Activated T-helper 1 cell treated with anti-CD3 and anti-CD28 coated beads, Interleukin-2, amount 50 U/mL, for 16 hours (primary cell): ENCODE data around the gene ANKRD31.

Experiments used
- DNase-seq, 2 donors: peaks; one replicate each; pipeline ENCODE4 v3.0.0-alpha.2; 2020; ENCODE audit warnings: low read depth in 1 of 2, low spot score in 1 of 2

ANKRD31 gene

DNA sequence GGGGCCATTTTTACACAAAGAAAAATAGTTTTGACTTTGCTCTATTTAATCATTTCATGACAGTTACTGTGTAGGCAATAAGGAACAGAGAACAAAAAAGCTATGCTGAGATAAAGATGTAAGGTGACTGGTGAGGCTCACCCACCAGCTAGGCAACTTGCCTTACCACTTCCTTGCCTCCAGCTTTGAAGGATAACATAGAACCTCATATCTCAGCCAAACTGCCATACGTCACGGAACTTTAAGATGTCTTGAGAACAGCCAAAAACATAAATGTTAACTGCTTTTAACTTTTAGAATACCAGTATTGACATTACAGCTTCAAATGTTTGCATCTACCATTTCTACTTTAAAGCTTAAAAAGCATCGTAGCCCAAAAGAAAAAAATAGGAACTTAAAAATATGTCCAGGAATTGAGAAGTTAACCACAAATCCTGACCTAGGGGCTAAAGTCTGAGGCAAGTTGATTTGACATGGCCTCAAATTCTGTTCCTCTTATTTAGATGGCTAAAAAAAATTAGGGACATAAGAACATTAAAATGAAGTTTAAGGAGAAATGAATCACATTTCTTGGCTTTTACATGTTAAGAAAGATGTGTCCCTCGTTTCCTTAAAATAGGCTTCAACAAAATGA lies 176.6 kb downstream of the ANKRD31 start:
- DNase-seq: no peak

DNA sequence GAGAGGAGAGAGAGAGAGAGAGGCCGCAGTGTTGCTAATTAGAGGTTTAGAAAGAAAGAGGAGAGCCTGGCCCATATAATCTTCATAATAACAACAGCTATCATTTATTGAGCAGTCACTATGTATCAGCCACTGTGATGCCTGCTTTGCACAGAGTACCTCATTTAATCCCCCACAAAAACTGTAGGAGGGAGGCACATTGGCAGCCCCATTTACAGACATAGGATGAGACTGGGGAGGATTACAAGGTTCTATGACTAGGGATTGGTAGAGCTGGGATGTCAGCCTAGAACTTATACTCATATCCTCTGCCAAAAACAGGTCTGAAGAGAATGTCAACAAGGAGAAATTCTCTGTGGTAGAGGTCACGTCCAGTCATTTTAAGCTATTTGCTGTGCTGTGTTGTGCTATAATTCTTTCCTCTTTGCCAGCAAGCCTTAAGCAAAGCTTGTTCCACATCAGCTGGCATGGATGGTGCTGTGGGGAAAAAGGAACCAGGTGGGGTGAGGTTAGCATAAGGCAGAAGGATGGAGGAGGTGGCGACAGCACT lies 177.6 kb downstream of the ANKRD31 start:
- DNase-seq: no peak

- DNase-seq: no peak
These were observed 179.1 kb downstream of the ANKRD31 start for GRCh38 chr5:75057561-75057960.

GRCh38 chr5:75055727-75056144 lies 180.9 kb downstream of the ANKRD31 start:
- DNase-seq: no peak

- DNase-seq: no peak
These were observed 182.3 kb downstream of the ANKRD31 start for GRCh38 chr5:75054134-75054930.

DNA sequence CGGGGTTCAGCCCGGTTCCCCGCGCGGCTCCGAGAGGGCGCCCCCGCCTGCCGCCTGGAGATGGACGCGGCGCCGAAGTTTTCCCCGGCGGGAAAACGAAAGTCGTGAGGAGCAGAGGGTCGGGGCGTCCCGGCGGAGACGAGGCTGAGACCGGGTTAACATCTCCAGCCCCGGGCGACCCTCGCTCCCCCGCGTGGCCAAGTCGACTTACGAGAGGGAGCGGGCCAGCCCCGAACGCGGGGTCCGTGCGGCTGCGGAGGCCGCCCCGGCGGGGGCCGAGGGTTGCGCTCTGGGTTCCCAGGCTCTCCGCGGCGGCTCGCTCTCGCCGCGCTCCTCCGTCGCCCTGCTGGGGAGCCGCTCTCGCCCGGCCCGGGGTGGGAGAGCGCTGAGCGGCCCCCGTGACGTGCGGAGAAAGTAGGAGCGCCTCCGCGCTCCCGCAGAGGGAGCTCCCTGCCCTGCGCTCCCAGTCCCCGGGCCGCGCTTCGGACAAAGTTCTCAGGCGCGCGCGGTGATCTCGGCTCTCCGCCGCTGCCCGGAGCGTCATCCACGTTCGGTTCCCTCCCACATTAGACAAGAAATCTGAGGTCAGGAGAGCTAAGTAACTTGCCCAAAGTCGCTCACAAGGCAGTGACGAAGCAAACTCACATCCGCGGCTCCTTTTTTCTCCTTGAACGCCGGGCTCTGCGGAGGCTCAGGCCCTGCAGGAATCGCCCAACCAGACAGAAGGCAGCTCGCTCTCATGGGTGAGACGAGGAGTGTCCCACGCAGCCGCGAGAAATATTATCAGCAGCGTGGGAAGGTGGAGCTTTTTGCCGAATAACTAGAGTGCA lies 183.2 kb downstream of the ANKRD31 start:
- peak in 1 of 2 donors; percentile 22 for DNase-seq

DNA sequence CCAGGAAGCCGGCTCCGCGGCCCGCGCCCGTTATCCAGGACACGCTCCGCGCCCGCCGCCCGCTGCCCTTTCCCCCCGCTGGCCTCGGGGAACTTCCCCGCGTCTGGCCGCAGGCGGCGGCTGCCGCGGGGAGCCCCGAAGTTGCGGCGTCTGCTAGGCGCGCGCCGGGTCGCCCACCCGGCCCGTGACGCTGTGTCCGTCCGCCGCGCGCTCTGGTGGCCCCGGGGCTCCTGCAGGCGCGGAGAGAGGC lies 183.7 kb downstream of the ANKRD31 start:
- DNase-seq: no peak

- peak in 1 of 2 donors; percentile 20 for DNase-seq
These were observed 184.3 kb downstream of the ANKRD31 start, which contains the start of gene GCNT4 for GRCh38 chr5:75052192-75053053. Gene GCNT4, minus strand, starts transcription at chr5:75052558. Its CDS starts 22,521 bp downstream, at chr5:75030037.

DNA sequence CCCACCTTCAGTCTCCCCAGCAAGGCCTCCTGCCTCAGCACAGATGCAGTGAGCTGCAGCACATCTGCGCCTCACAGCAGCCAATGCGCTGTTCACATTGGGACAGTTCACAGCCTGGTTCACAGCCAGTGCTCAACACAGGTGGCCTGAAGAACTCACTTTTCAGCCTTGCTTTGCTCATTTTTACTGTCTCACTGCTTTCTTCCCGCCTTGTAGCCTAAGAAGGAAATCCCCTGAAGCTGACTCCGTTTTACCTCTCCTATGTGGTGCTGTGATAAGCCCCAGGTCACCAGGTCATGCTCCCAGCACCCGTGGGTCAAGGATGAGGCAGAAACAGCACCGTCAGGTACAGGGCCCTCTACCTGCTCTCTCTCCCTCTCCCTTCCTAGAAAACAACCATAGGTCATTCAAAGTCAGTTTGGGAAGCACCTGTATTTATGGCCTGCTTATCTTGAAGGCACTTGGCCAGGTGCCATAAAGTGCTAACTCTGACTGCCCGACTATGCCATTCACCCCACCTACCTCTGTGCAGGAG lies 185.4 kb downstream of the ANKRD31 start:
- DNase-seq: no peak

GRCh38 chr5:75050415-75050814 lies 186.3 kb downstream of the ANKRD31 start:
- no peak for DNase-seq

DNA sequence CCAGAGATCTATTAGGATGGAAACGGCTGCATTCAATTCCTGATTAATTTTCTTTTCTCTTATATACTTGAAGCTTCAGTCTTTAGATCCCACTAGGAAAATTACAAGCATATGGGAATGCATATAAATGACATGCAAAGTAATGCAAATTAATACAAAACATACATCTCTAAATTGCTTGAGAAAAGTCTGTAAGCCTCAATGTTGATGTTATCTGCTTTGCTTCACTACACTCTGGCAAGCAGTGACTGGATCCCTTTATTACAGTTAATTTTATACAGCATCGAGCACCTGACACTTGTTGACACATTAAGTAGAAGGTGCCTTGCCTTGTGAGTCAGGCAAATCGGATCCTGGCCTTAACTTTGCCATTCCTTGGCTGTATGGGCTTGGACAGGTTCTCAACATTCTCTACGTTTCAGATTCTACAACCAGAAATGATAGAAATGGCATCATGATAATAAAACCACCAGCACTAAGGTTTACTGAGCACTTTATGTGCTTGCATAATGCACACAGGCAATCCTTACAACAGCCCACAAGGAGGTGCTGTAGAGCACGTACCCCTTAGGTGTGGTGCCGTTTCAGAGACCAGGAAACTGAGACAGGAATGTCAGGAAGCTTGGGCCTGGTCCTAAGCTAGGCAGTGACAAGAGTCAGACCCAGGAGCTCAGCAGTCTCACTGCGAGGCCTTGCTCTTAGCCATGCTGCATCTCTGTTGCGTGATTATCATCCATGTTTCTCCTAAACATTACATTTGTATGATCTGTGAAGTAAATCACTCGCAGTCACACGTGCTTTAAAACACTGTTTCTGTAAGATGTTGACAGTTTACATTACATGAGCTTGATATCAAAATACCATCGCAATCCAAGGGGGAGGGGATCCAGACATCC lies 187.0 kb downstream of the ANKRD31 start:
- DNase-seq: peak; percentile 27 to 30

GRCh38 chr5:75048457-75048953 lies 188.2 kb downstream of the ANKRD31 start:
- no peak for DNase-seq

DNA sequence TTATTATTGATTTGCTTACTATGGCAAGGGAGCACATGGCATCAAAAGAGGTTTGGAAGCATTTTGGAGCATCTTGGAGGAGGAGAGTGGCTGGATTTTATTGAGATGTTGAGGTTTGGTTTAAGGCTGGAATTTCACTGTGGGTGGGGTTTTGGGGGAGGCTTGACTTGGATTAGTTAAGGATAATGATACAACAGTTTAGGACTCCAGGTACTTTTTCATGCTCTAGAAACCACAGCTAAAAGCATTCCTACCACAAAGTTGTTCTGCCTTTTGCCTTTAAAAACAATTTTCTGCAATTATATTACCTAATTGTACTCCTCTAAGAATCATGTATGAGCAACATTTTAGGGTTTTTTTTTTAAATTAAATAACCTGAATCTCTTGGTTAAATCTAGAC lies 189.3 kb downstream of the ANKRD31 start:
- DNase-seq: no peak

- no peak for DNase-seq
These were observed 190.1 kb downstream of the ANKRD31 start for GRCh38 chr5:75046366-75047142.

GRCh38 chr5:75045071-75045470 lies 191.6 kb downstream of the ANKRD31 start:
- DNase-seq: no peak

DNA sequence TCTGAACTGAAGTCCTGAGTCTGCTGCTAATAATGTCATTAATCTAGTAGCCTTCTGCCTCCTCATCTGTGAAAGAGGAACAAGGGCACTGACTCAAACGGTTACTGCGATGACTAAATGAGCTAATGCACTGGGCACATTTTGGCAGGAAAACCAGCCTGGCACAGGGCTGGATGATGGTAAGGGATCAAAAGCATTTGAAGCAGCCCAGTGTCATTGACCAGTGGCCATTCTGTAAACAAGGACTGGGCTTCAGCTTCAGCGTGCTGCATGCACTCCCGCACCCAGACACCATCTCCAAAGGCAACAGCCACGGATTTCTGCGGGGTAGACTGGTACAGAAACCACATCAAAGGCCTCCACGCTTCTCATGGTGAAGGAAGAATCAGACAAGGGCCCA lies 192.3 kb downstream of the ANKRD31 start:
- DNase-seq: no peak

GRCh38 chr5:75043633-75044264 lies 192.9 kb downstream of the ANKRD31 start:
- DNase-seq: no peak

DNA sequence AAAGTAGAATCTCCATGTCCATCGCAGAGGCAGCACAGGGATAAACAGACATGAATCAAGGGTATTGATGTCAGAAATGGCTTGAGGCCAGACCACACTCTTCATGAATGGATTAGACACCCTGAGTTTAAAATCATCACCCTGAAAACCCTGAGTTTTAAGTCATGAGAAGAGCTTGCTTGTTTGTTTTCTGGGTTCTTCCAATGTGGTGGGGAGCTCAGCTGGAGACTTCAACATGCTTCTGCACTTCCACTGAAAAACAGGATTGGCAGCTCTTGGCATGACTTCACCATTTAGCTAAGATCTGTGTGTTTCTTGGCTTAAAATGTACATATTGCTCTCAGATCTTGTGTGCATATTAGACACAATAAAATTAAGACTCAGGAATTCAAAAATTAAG lies 194.2 kb downstream of the ANKRD31 start:
- no peak for DNase-seq
